ENCODE data around the gene AHRR. TPM values are rescaled to one million over a fixed set of nuclear protein-coding genes. Genes with fewer than 3 reads are reported as not detected.

Gene AHRR
- total RNA-seq, 1 donor, result 54.6 TPM

- TF ChIP-seq, protein P1, sequence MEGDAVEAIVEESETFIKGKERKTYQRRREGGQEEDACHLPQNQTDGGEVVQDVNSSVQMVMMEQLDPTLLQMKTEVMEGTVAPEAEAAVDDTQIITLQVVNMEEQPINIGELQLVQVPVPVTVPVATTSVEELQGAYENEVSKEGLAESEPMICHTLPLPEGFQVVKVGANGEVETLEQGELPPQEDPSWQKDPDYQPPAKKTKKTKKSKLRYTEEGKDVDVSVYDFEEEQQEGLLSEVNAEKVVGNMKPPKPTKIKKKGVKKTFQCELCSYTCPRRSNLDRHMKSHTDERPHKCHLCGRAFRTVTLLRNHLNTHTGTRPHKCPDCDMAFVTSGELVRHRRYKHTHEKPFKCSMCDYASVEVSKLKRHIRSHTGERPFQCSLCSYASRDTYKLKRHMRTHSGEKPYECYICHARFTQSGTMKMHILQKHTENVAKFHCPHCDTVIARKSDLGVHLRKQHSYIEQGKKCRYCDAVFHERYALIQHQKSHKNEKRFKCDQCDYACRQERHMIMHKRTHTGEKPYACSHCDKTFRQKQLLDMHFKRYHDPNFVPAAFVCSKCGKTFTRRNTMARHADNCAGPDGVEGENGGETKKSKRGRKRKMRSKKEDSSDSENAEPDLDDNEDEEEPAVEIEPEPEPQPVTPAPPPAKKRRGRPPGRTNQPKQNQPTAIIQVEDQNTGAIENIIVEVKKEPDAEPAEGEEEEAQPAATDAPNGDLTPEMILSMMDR (IDR thresholded peaks at IDR 0.05; ENCODE audit: extremely low read depth, low read depth, low read length), result no peak
- no peaks in the 10 kb centered on the region for H3K4me1 ChIP-seq (ENCODE audit: insufficient read depth, low read length)
- no peak overlapping the region for H3K4me3 ChIP-seq (ENCODE audit: insufficient read depth, low read length)
- no peak for DNase-seq (ENCODE audit: insufficient read length, low spot score, missing footprints)
- no peak overlapping the region for H3K4me2 ChIP-seq (ENCODE audit: insufficient read depth, low read length)
- peaks cover 51% of the 10 kb centered on the region for H3K79me2 ChIP-seq (ENCODE audit: insufficient read depth, low read length)
- H3K9me3 ChIP-seq (ENCODE audit: low read depth, low read length), result no peaks in the 10 kb centered on the region
- H2AFZ ChIP-seq (ENCODE audit: low read length), result no peak overlapping the region
- no peak overlapping the region for H3K27ac ChIP-seq (ENCODE audit: low read depth, low read length)
- H3K27me3 ChIP-seq (ENCODE audit: insufficient read depth, low read length), result no peaks in the 10 kb centered on the region
- H4K20me1 ChIP-seq (ENCODE audit: insufficient read depth, low read length), result peaks cover 53% of the 10 kb centered on the region
- peaks cover 7% of the 10 kb centered on the region for H3K36me3 ChIP-seq (ENCODE audit: insufficient read depth, low read length)
These were observed 16.5 kb upstream of the AHRR start for GRCh38 chr5:305050-305449.

DNA sequence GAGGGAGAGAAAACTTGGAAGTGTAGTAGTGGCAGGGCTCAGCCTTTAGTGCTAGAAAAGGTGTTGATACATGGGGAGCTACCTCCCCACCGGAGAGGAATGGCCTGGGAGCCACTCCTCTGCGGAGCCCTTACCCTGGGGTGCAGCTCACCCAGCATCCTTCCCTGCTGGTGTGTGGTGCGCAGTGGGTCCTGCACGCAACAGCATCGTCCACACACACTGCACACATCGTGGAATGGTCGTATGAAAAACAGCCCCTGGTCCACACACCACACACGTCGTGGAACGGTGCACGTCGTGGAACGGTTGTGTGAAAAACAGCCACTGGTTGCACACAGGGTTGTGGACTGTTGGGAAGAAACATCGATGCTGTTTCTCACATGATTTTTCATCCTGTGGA is 16.1 kb upstream of the AHRR start:
- Histone ChIP-seq H3K4me2 (ENCODE audit: insufficient read depth, low read length) (no peak overlapping the region), H3K4me1 (ENCODE audit: insufficient read depth, low read length) (peaks cover 3% of the 10 kb centered on the region), H3K27ac (ENCODE audit: low read depth, low read length) (no peak overlapping the region), H3K36me3 (ENCODE audit: insufficient read depth, low read length) (peaks cover 7% of the 10 kb centered on the region), H3K79me2 (ENCODE audit: insufficient read depth, low read length) (peaks cover 54% of the 10 kb centered on the region), H2AFZ (ENCODE audit: low read length) (no peak overlapping the region), H4K20me1 (ENCODE audit: insufficient read depth, low read length) (peaks cover 57% of the 10 kb centered on the region), H3K9me3 (ENCODE audit: low read depth, low read length) (no peaks in the 10 kb centered on the region), H3K4me3 (ENCODE audit: insufficient read depth, low read length) (no peak overlapping the region), H3K27me3 (ENCODE audit: insufficient read depth, low read length) (no peaks in the 10 kb centered on the region)
- TF ChIP-seq, protein P1 (IDR thresholded peaks at IDR 0.05; ENCODE audit: extremely low read depth, low read depth, low read length), result no peak
- no peak for DNase-seq (ENCODE audit: insufficient read length, low spot score, missing footprints)

- Histone ChIP-seq H3K4me3 (ENCODE audit: insufficient read depth, low read length) (no peak overlapping the region), H3K79me2 (ENCODE audit: insufficient read depth, low read length) (peaks cover 51% of the 10 kb centered on the region)
- DNase-seq (ENCODE audit: insufficient read length, low spot score, missing footprints), result peak; percentile 74
These were observed 15.3 kb upstream of the AHRR start for GRCh38 chr5:306011-306805.

DNA sequence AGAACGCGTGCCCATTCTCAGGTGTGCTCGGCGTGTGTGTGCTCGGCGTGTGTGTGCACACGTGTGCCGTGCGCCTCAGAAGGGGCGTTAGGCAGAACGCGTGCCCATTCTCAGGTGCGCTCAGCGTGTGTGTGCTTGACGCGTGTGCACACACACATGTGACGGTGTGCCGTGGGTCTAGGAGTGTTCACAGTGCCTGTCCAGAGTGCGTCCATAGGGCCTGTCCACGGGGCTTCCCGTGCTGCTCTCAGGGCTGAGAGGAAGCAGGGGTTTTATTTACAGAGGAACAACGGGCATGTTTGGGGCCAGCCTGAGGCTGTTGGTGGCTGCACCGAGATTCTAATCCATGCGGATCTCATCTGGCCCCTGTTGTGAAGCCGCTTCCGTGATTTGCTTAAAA is 14.2 kb upstream of the AHRR start:
- Histone ChIP-seq H4K20me1 (ENCODE audit: insufficient read depth, low read length) (peaks cover 44% of the 10 kb centered on the region), H3K27ac (ENCODE audit: low read depth, low read length) (no peak overlapping the region), H3K4me3 (ENCODE audit: insufficient read depth, low read length) (no peak overlapping the region), H3K27me3 (ENCODE audit: insufficient read depth, low read length) (no peaks in the 10 kb centered on the region), H2AFZ (ENCODE audit: low read length) (no peak overlapping the region), H3K9me3 (ENCODE audit: low read depth, low read length) (no peaks in the 10 kb centered on the region), H3K4me1 (ENCODE audit: insufficient read depth, low read length) (peaks cover 14% of the 10 kb centered on the region), H3K4me2 (ENCODE audit: insufficient read depth, low read length) (no peak overlapping the region), H3K79me2 (ENCODE audit: insufficient read depth, low read length) (peaks cover 47% of the 10 kb centered on the region), H3K36me3 (ENCODE audit: insufficient read depth, low read length) (peaks cover 7% of the 10 kb centered on the region)
- DNase-seq (ENCODE audit: insufficient read length, low spot score, missing footprints), result no peak
- TF ChIP-seq, protein P1 (IDR thresholded peaks at IDR 0.05; ENCODE audit: extremely low read depth, low read depth, low read length), result no peak

More at GRCh38 chr5:306011-306805, 15.3 kb upstream of the AHRR start:
- TF ChIP-seq, protein P1 (IDR thresholded peaks at IDR 0.05; ENCODE audit: extremely low read depth, low read depth, low read length), result no peak
- Histone ChIP-seq H3K4me2 (ENCODE audit: insufficient read depth, low read length) (no peak overlapping the region), H3K36me3 (ENCODE audit: insufficient read depth, low read length) (peaks cover 7% of the 10 kb centered on the region), H3K4me1 (ENCODE audit: insufficient read depth, low read length) (peaks cover 10% of the 10 kb centered on the region), H4K20me1 (ENCODE audit: insufficient read depth, low read length) (peaks cover 53% of the 10 kb centered on the region), H3K27me3 (ENCODE audit: insufficient read depth, low read length) (no peaks in the 10 kb centered on the region), H3K27ac (ENCODE audit: low read depth, low read length) (no peak overlapping the region), H3K9me3 (ENCODE audit: low read depth, low read length) (no peaks in the 10 kb centered on the region), H2AFZ (ENCODE audit: low read length) (no peak overlapping the region)

Data from osteoblast (primary cell).